Nephron (organoid): ENCODE results near the gene PEX16.

Experiments used
- H3K27ac Mint-ChIP-seq, 3 experiments: 2 replicates each; pipeline ENCODE4 v1.8.0; 2020; ENCODE audit warnings: mixed read lengths in 3 of 3, mild to moderate bottlenecking in 2 of 3, moderate library complexity in 1 of 3
- H3K27me3 Mint-ChIP-seq: 2 replicates; pipeline ENCODE4 v1.8.0; 2021; ENCODE audit warnings: low read depth, mild to moderate bottlenecking, moderate library complexity, mixed read lengths
- H3K36me3 Mint-ChIP-seq: 2 replicates; pipeline ENCODE4 v1.8.0; 2020; ENCODE audit warnings: low read depth, mixed read lengths
- H3K4me1 Mint-ChIP-seq: 2 replicates; pipeline ENCODE4 v1.8.0; 2020; ENCODE audit warnings: mixed read lengths
- H3K4me3 Mint-ChIP-seq, 3 experiments: 2 replicates each; pipeline ENCODE4 v1.8.0; 2020; ENCODE audit warnings: mild to moderate bottlenecking in 3 of 3, mixed read lengths in 3 of 3, moderate library complexity in 2 of 3
- H3K9me3 Mint-ChIP-seq: 2 replicates; pipeline ENCODE4 v1.8.0; 2020; ENCODE audit warnings: mixed read lengths
- CTCF ChIP-seq, 3 experiments: fragments of 200-600 bp; sonication (generic); IDR thresholded peaks; one replicate each; pipeline ENCODE4 v1.5.0; 2021; ENCODE audit warnings: antibody characterized with exemption in 3 of 3; ENCODE audit not compliant: unreplicated experiment in 3 of 3

PEX16 gene

DNA sequence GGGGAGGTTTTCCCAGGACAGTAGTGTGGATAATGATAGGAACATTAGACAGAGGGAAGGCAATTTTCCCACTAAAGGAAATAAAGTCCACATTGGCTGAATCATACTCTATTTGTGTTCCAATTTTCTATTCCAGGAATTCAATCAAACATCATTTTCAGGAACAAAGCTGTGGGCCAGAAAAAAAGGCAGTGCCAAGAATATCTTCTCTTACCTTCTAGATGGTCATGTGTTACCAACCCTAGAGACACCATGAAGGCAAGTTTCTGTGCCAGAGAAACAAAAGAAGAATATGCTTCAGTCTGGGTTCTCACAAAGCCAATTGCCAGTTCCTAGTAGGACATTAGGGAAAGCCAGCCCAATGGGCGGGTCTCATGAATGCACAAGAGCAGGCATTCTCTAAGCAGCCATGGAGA lies 32.3 kb upstream of the PEX16 start:
- no peak overlapping the region for H3K27ac Mint-ChIP-seq
- peaks cover 5% of the 10 kb centered on the region for H3K4me1 Mint-ChIP-seq
- no peaks in the 10 kb centered on the region for H3K27me3 Mint-ChIP-seq

DNA sequence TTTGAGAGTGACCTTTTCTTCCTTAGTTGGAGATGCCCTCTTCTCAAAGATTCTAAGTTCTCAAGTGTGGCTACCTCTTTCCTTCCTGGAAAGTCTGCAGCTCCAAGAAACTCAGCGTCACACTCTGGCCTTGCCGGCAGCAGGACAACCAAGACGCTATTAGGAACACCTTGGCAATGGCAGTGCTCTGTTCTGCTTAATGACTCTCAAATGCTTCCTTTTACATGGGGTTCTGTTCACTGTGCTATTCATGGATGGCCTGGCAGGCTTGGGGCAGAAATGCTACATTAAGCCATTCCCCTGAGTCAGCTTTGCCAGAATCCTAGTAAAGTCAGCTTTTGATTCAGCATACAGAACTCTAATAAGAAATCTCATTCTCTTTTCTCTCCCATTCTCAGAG lies 30.7 kb upstream of the PEX16 start:
- Mint-ChIP-seq H3K27me3 (no peaks in the 10 kb centered on the region), H3K36me3 (peaks cover 82% of the 10 kb centered on the region), H3K27ac (peak overlapping the region in 2 of 3 experiments; percentile 33 to 46), H3K4me3 (no peak overlapping the region), H3K4me1 (peaks cover 5% of the 10 kb centered on the region), H3K9me3 (no peaks in the 10 kb centered on the region)
- TF ChIP-seq CTCF (IDR thresholded peaks at IDR 0.05; ENCODE audit: unreplicated experiment in 3 of 3) = no peak

More for the DNA sequence above, 32.3 kb upstream of the PEX16 start:
- no peak for TF ChIP-seq CTCF (IDR thresholded peaks at IDR 0.05; ENCODE audit: unreplicated experiment in 3 of 3)
- H3K9me3 Mint-ChIP-seq = no peaks in the 10 kb centered on the region
- no peak overlapping the region for H3K4me3 Mint-ChIP-seq
- peaks cover 81% of the 10 kb centered on the region for H3K36me3 Mint-ChIP-seq

DNA sequence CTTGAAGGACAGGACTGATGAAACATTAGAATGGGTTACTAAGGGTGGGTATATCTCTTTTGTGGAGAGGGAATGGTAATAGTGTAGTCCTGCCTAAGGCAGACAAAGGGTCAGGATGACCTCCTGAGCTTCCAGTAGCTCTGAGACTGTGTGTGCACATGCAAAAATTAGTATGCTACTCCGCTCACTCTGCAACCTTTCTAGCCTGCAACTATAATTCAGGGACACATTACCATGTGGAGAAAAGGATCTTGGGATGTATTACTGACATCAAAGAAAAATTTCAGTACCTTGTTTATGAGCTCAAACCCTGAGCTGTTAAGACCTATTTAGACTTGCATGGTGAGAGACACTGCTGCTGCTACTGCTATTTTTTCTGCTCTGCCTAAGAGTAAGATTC lies 30.2 kb upstream of the PEX16 start:
- H3K27ac Mint-ChIP-seq = peak overlapping the region in 2 of 3 experiments; percentile 33 to 46
- H3K4me1 Mint-ChIP-seq = peaks cover 5% of the 10 kb centered on the region
- H3K36me3 Mint-ChIP-seq = peaks cover 78% of the 10 kb centered on the region
- no peaks in the 10 kb centered on the region for H3K27me3 Mint-ChIP-seq
- TF ChIP-seq CTCF (IDR thresholded peaks at IDR 0.05; ENCODE audit: unreplicated experiment in 3 of 3) = no peak
- H3K4me3 Mint-ChIP-seq = no peak overlapping the region
- no peaks in the 10 kb centered on the region for H3K9me3 Mint-ChIP-seq

- Mint-ChIP-seq H3K36me3 (peaks cover 78% of the 10 kb centered on the region), H3K9me3 (no peaks in the 10 kb centered on the region), H3K27me3 (no peaks in the 10 kb centered on the region), H3K4me1 (peaks cover 5% of the 10 kb centered on the region), H3K27ac (no peak overlapping the region), H3K4me3 (no peak overlapping the region)
- TF ChIP-seq CTCF (IDR thresholded peaks at IDR 0.05; ENCODE audit: unreplicated experiment in 3 of 3) = no peak
These were observed 27.8 kb upstream of the PEX16 start for GRCh38 chr11:45945397-45945999.

DNA sequence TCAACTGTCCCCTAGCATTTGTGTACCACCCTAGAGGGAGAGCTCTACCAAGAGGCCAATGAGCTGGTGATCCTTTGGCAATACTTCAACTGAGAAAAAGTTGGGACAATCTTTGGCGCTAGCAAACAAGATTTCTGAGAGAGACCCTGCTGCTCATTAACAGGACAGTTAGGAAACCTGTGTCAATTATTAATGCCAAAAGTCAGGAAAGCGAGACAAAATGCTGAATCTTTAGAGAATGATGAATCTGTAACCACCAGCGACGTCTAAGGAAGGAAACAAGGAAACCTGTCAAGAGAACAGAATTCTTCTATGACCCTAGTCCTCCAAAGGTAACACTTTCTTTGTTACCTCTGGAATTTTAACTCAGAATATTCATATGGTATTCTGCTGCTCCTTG lies 24.7 kb upstream of the PEX16 start:
- H3K4me3 Mint-ChIP-seq = no peak overlapping the region
- peak overlapping the region in 1 of 3 experiments; percentile 40 for H3K27ac Mint-ChIP-seq
- TF ChIP-seq CTCF (IDR thresholded peaks at IDR 0.05; ENCODE audit: unreplicated experiment in 3 of 3) = no peak
- H3K9me3 Mint-ChIP-seq = no peaks in the 10 kb centered on the region
- H3K36me3 Mint-ChIP-seq = peaks cover 60% of the 10 kb centered on the region
- H3K27me3 Mint-ChIP-seq = no peaks in the 10 kb centered on the region
- H3K4me1 Mint-ChIP-seq = peaks cover 5% of the 10 kb centered on the region

DNA sequence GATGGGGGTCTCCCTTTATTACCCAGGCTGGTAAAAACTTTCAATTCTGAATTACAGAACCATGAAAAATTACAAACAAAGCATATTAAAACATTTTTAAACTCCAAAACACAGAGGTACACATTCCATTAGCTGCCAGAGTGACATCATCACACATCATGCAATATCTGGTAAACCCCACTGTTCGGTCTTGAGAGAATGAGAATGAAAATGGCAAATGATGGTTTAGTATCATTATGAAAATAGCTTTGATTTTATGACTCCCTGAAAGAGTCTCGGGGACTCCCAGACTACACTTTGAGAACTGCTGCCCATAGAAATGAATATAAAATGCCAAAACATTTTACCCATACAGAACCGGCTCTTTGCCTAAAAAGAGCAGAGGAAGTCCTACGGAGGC lies 23.6 kb upstream of the PEX16 start:
- H3K27ac Mint-ChIP-seq = no peak overlapping the region
- H3K27me3 Mint-ChIP-seq = no peaks in the 10 kb centered on the region
- H3K4me1 Mint-ChIP-seq = peaks cover 5% of the 10 kb centered on the region
- no peak overlapping the region for H3K4me3 Mint-ChIP-seq
- TF ChIP-seq CTCF (IDR thresholded peaks at IDR 0.05; ENCODE audit: unreplicated experiment in 3 of 3) = no peak
- H3K9me3 Mint-ChIP-seq = no peaks in the 10 kb centered on the region
- peaks cover 58% of the 10 kb centered on the region for H3K36me3 Mint-ChIP-seq
